Measurements from ENCODE around the gene COA1. TPM values are rescaled to one million over a fixed set of nuclear protein-coding genes. Genes with fewer than 3 reads are reported as not detected.
"Not testable (repeated sequence)": the region's sequence is repeated elsewhere in the genome, so short reads cannot be mapped to it uniquely, and the experiment has no call there.

COA1 gene
- polyA plus RNA-seq, 1 of the 3 experiments (the other 2 are of a cell fraction), result 42.8 TPM

- Histone ChIP-seq H3K79me2 (ENCODE audit: insufficient read depth) (peaks cover 98% of the 10 kb centered on the region), H4K20me1 (ENCODE audit: insufficient read depth) (peaks cover 27% of the 10 kb centered on the region), H3K27me3 (ENCODE audit: insufficient read depth) (no peaks in the 10 kb centered on the region), H3K4me2 (no peak overlapping the region), H3K27ac (ENCODE audit: low read depth in 2 of 2, low read length in 1 of 2) (peak overlapping the region in 1 of 2 experiments; percentile 47; a peak in 2 of 4 replicates), H3K4me1 (ENCODE audit: control insufficient read depth in 1 of 2, insufficient read depth in 2 of 2, low read depth in 1 of 2, low read length in 1 of 2) (peaks cover 8 to 20% of the 10 kb centered on the region in 2 experiments; a peak in 3 of 4 replicates), H2AFZ (ENCODE audit: low read depth) (no peak overlapping the region), H3K9me3 (no peaks in the 10 kb centered on the region), H3K9me2 (no peaks in the 10 kb centered on the region), H3K36me3 (replicated peaks in 1 of 2; ENCODE audit: control insufficient read depth in 1 of 2, insufficient read depth in 2 of 2, low read length in 1 of 2) (peaks cover 95 to 98% of the 10 kb centered on the region in 2 experiments), H3K9ac (no peak overlapping the region), H3F3A (replicated peaks; ENCODE audit: insufficient read depth) (peaks cover 91% of the 10 kb centered on the region), H3K4me3 (ENCODE audit: low read depth in 2 of 2, low read length in 1 of 2) (no peak overlapping the region)
- POLR2A ChIA-PET, result no interaction called here
- CTCF ChIA-PET, result interaction anchor here (0.6 to 3.7 kb wide), 5 partner anchors 11 to 72 kb away, joined by 3 to 24 read pairs (median 3); partner anchors contain the start of gene STK17A
- no peak for DNase-seq
- WGBS (ENCODE audit: low lambda C conversion rate), result 91% methylated on average over 2 of the region's 2 CpGs
- TF ChIP-seq RCOR1 (IDR thresholded peaks at IDR 0.05; ENCODE audit: low read length) (no peak), TCF12 (IDR thresholded peaks at IDR 0.05) (peak; percentile 39; the same call in 1 of the 2 replicates)
- TF ChIP-seq, protein P1, sequence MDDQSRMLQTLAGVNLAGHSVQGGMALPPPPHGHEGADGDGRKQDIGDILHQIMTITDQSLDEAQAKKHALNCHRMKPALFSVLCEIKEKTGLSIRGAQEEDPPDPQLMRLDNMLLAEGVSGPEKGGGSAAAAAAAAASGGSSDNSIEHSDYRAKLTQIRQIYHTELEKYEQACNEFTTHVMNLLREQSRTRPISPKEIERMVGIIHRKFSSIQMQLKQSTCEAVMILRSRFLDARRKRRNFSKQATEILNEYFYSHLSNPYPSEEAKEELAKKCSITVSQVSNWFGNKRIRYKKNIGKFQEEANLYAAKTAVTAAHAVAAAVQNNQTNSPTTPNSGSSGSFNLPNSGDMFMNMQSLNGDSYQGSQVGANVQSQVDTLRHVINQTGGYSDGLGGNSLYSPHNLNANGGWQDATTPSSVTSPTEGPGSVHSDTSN (IDR thresholded peaks at IDR 0.05), result peak; percentile 48
These were observed 100.9 kb downstream of the COA1 start for GRCh38 chr7:43628431-43628830.

GRCh38 chr7:43627798-43628197, 101.5 kb downstream of the COA1 start:
- WGBS (ENCODE audit: low lambda C conversion rate), result 99% methylated on average over 3 of the region's 3 CpGs
- H3K9me2 ChIP-seq; H2AFZ ChIP-seq (ENCODE audit: low read depth); POLR2A ChIA-PET; H3K9ac ChIP-seq; H3K4me3 ChIP-seq (ENCODE audit: low read depth in 2 of 2, low read length in 1 of 2); DNase-seq; H3K27me3 ChIP-seq (ENCODE audit: insufficient read depth); H3K4me2 ChIP-seq; H3K9me3 ChIP-seq: not testable (repeated sequence)
- Histone ChIP-seq H3F3A (replicated peaks; ENCODE audit: insufficient read depth) (peaks cover 93% of the 10 kb centered on the region), H4K20me1 (ENCODE audit: insufficient read depth) (peaks cover 27% of the 10 kb centered on the region), H3K79me2 (ENCODE audit: insufficient read depth) (peaks cover 98% of the 10 kb centered on the region), H3K27ac (ENCODE audit: low read depth in 2 of 2, low read length in 1 of 2) (peak overlapping the region; percentile 47 to 59; a peak in 2 of 4 replicates), H3K4me1 (ENCODE audit: control insufficient read depth in 1 of 2, insufficient read depth in 2 of 2, low read depth in 1 of 2, low read length in 1 of 2) (peaks cover 8 to 23% of the 10 kb centered on the region in 2 experiments; a peak in 3 of 4 replicates), H3K36me3 (replicated peaks in 1 of 2; ENCODE audit: control insufficient read depth in 1 of 2, insufficient read depth in 2 of 2, low read length in 1 of 2) (peaks cover 94 to 97% of the 10 kb centered on the region in 2 experiments)
- CTCF ChIA-PET, result interaction anchor here (1.2 to 3.7 kb wide), 3 partner anchors 11 to 72 kb away, joined by 3 to 24 read pairs (median 6); partner anchors contain the start of gene STK17A

GRCh38 chr7:43626695-43627094, 102.6 kb downstream of the COA1 start:
- H3K4me1 ChIP-seq (ENCODE audit: control insufficient read depth in 1 of 2, insufficient read depth in 2 of 2, low read depth in 1 of 2, low read length in 1 of 2), result peaks cover 8 to 28% of the 10 kb centered on the region in 2 experiments; a peak in 3 of 4 replicates
- ChIA-PET POLR2A (no interaction called here), CTCF (interaction anchor here (3.7 kb wide), 1 partner anchor 44 kb away, joined by 24 read pairs; the partner anchor contains the start of gene STK17A)
- H3K4me2 ChIP-seq, result no peak overlapping the region
- peaks cover 27% of the 10 kb centered on the region for H4K20me1 ChIP-seq (ENCODE audit: insufficient read depth)
- no peak for DNase-seq
- no peaks in the 10 kb centered on the region for H3K9me3 ChIP-seq
- H3K79me2 ChIP-seq (ENCODE audit: insufficient read depth), result peaks cover 98% of the 10 kb centered on the region
- H2AFZ ChIP-seq (ENCODE audit: low read depth), result no peak overlapping the region
- no peak overlapping the region for H3K9ac ChIP-seq
- 93% methylated on average over 2 of the region's 2 CpGs for WGBS (ENCODE audit: low lambda C conversion rate)
- no peaks in the 10 kb centered on the region for H3K27me3 ChIP-seq (ENCODE audit: insufficient read depth)
- peak overlapping the region; percentile 47 to 59; a peak in 3 of 4 replicates for H3K27ac ChIP-seq (ENCODE audit: low read depth in 2 of 2, low read length in 1 of 2)
- peaks cover 89% of the 10 kb centered on the region for H3F3A ChIP-seq (replicated peaks; ENCODE audit: insufficient read depth)
- TF ChIP-seq ELF1 (IDR thresholded peaks at IDR 0.05) (no peak), CHD2 (IDR thresholded peaks at IDR 0.05; ENCODE audit: low read length, partially characterized antibody) (no peak), MEF2A (IDR thresholded peaks at IDR 0.05; ENCODE audit: borderline replicate concordance, low read depth) (no peak), FOXJ3 (CRISPR knock-in tag; IDR thresholded peaks at IDR 0.05) (no peak), SMC3 (IDR thresholded peaks at IDR 0.05; ENCODE audit: low read depth, low read length) (no peak), TAF1 (IDR thresholded peaks at IDR 0.05; ENCODE audit: borderline replicate concordance, low read depth, low read length) (no peak), RAD21 (IDR thresholded peaks at IDR 0.05; ENCODE audit: low read length) (no peak), RXRA (IDR thresholded peaks at IDR 0.05; ENCODE audit: borderline replicate concordance, low read depth) (no peak)
- TF ChIP-seq, protein P2, sequence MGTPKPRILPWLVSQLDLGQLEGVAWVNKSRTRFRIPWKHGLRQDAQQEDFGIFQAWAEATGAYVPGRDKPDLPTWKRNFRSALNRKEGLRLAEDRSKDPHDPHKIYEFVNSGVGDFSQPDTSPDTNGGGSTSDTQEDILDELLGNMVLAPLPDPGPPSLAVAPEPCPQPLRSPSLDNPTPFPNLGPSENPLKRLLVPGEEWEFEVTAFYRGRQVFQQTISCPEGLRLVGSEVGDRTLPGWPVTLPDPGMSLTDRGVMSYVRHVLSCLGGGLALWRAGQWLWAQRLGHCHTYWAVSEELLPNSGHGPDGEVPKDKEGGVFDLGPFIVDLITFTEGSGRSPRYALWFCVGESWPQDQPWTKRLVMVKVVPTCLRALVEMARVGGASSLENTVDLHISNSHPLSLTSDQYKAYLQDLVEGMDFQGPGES (IDR thresholded peaks at IDR 0.05; ENCODE audit: low read depth, low read length), result no peak
- TF ChIP-seq, protein P1 (IDR thresholded peaks at IDR 0.05), result no peak
- TF ChIP-seq, protein P3, sequence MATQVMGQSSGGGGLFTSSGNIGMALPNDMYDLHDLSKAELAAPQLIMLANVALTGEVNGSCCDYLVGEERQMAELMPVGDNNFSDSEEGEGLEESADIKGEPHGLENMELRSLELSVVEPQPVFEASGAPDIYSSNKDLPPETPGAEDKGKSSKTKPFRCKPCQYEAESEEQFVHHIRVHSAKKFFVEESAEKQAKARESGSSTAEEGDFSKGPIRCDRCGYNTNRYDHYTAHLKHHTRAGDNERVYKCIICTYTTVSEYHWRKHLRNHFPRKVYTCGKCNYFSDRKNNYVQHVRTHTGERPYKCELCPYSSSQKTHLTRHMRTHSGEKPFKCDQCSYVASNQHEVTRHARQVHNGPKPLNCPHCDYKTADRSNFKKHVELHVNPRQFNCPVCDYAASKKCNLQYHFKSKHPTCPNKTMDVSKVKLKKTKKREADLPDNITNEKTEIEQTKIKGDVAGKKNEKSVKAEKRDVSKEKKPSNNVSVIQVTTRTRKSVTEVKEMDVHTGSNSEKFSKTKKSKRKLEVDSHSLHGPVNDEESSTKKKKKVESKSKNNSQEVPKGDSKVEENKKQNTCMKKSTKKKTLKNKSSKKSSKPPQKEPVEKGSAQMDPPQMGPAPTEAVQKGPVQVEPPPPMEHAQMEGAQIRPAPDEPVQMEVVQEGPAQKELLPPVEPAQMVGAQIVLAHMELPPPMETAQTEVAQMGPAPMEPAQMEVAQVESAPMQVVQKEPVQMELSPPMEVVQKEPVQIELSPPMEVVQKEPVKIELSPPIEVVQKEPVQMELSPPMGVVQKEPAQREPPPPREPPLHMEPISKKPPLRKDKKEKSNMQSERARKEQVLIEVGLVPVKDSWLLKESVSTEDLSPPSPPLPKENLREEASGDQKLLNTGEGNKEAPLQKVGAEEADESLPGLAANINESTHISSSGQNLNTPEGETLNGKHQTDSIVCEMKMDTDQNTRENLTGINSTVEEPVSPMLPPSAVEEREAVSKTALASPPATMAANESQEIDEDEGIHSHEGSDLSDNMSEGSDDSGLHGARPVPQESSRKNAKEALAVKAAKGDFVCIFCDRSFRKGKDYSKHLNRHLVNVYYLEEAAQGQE (IDR thresholded peaks at IDR 0.05; ENCODE audit: low read depth, low read length), result no peak
- no peak overlapping the region for H3K4me3 ChIP-seq (ENCODE audit: low read depth in 2 of 2, low read length in 1 of 2)
- no peaks in the 10 kb centered on the region for H3K9me2 ChIP-seq
- H3K36me3 ChIP-seq (replicated peaks in 1 of 2; ENCODE audit: control insufficient read depth in 1 of 2, insufficient read depth in 2 of 2, low read length in 1 of 2), result peaks cover 90 to 97% of the 10 kb centered on the region in 2 experiments
